ENCODE data around the gene TMEM217.

The TMEM217 gene

GRCh38 chr6:37209461-37210205 lies 48.3 kb downstream of the TMEM217 start:
- TF ChIP-seq REST (IDR thresholded peaks at IDR 0.05; ENCODE audit: insufficient read depth in 1 of 2, low read depth in 2 of 2, low read length in 2 of 2) (no peak), POLR2AphosphoS5 (IDR thresholded peaks at IDR 0.05; ENCODE audit: low read depth, low read length) (no peak), SIN3A (IDR thresholded peaks at IDR 0.05; ENCODE audit: borderline replicate concordance, insufficient read depth, low read length) (no peak), TAF1 (IDR thresholded peaks at IDR 0.05; ENCODE audit: borderline replicate concordance, insufficient read depth, low read length) (no peak)

- TF ChIP-seq REST (IDR thresholded peaks at IDR 0.05; ENCODE audit: insufficient read depth in 1 of 2, low read depth in 2 of 2, low read length in 2 of 2) (no peak), TAF1 (IDR thresholded peaks at IDR 0.05; ENCODE audit: borderline replicate concordance, insufficient read depth, low read length) (no peak), POLR2AphosphoS5 (IDR thresholded peaks at IDR 0.05; ENCODE audit: low read depth, low read length) (no peak), SIN3A (IDR thresholded peaks at IDR 0.05; ENCODE audit: borderline replicate concordance, insufficient read depth, low read length) (no peak), FOXP2 (optimal IDR thresholded peaks at IDR 0.05; ENCODE audit: borderline replicate concordance, extremely low read depth, extremely low read length, insufficient read depth) (no peak)
These were observed 49.2 kb downstream of the TMEM217 start for GRCh38 chr6:37208793-37209192.

- no peak for TF ChIP-seq FOXP2 (optimal IDR thresholded peaks at IDR 0.05; ENCODE audit: borderline replicate concordance, extremely low read depth, extremely low read length, insufficient read depth)
- TF ChIP-seq REST (IDR thresholded peaks at IDR 0.05; ENCODE audit: insufficient read depth in 1 of 2, low read depth in 2 of 2, low read length in 2 of 2) = no peak
- TF ChIP-seq SIN3A (IDR thresholded peaks at IDR 0.05; ENCODE audit: borderline replicate concordance, insufficient read depth, low read length) = no peak
- TF ChIP-seq POLR2AphosphoS5 (IDR thresholded peaks at IDR 0.05; ENCODE audit: low read depth, low read length) = no peak
- TF ChIP-seq TAF1 (IDR thresholded peaks at IDR 0.05; ENCODE audit: borderline replicate concordance, insufficient read depth, low read length) = no peak
These were observed 50.0 kb downstream of the TMEM217 start for GRCh38 chr6:37207903-37208456.

- no peak for TF ChIP-seq FOXP2 (optimal IDR thresholded peaks at IDR 0.05; ENCODE audit: borderline replicate concordance, extremely low read depth, extremely low read length, insufficient read depth)
- no peak for TF ChIP-seq SIN3A (IDR thresholded peaks at IDR 0.05; ENCODE audit: borderline replicate concordance, insufficient read depth, low read length)
- TF ChIP-seq TAF1 (IDR thresholded peaks at IDR 0.05; ENCODE audit: borderline replicate concordance, insufficient read depth, low read length) = no peak
- TF ChIP-seq REST (IDR thresholded peaks at IDR 0.05; ENCODE audit: insufficient read depth in 1 of 2, low read depth in 2 of 2, low read length in 2 of 2) = no peak
- TF ChIP-seq POLR2AphosphoS5 (IDR thresholded peaks at IDR 0.05; ENCODE audit: low read depth, low read length) = no peak
These were observed 51.3 kb downstream of the TMEM217 start for GRCh38 chr6:37206622-37207021.
